ENCODE measurements around the gene FBXW10. TPM values are rescaled to one million over a fixed set of nuclear protein-coding genes. Genes with fewer than 3 reads are reported as not detected.
"Not testable (repeated sequence)": the region's sequence is repeated elsewhere in the genome, so short reads cannot be mapped to it uniquely, and the experiment has no call there.

FBXW10 gene
- total and polyA plus RNA-seq, 10 of the 15 experiments (the other 5 are each of a cell fraction or from before 2014, with no cell fraction given): 0.01 to 0.11 TPM; not detected in 8

DNA sequence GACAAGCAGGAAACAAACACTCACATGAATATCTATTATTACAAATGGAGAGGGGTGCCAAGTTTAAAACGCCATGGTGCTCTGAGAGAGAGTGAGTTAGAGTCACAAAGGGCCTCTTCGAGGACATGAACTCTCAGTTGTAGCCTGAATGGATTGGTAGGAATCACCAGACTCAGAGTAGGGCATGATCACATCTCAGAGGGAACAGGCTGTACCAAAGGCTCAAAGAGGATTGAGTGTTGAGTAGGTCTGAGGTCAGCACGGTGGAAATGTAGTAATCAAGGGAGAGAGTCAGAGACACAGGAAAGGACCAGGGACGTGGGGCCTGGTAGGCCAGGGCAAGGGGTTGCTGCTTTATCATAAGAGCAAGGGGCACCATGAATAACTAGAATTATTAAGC is 10.5 kb upstream of the FBXW10 start:
- BruUV-seq (replicated peaks); H3K4me1 ChIP-seq (ENCODE audit: control insufficient read depth, insufficient read depth, low read length); H3K36me3 ChIP-seq (ENCODE audit: control insufficient read depth in 2 of 2, insufficient read depth in 2 of 2, low read length in 1 of 2); intact Hi-C loops (cut with micrococcal nuclease; ENCODE audit: unreplicated experiment); H3K27ac ChIP-seq (ENCODE audit: control insufficient read depth, insufficient read depth); H3K4me3 ChIP-seq; DNase-seq (ENCODE audit: low read depth, low spot score); H3K4me2 ChIP-seq (ENCODE audit: control insufficient read depth, insufficient read depth); H3K27me3 ChIP-seq (replicated peaks in 1 of 2; ENCODE audit: control insufficient read depth in 2 of 2, insufficient read depth in 2 of 2, low read length in 1 of 2); H3K9ac ChIP-seq (ENCODE audit: control insufficient read depth, insufficient read depth, low read length); SMC1A ChIA-PET (ENCODE audit: uncharacterized antibody, unreplicated experiment); in situ Hi-C loops (cut with MboI); H4K20me1 ChIP-seq (ENCODE audit: control insufficient read depth, insufficient read depth); FAIRE-seq; H2AFZ ChIP-seq (ENCODE audit: control insufficient read depth, low read depth, low read length); POLR2A ChIA-PET; CTCF ChIA-PET; ATAC-seq; RAD21 ChIA-PET (ENCODE audit: unreplicated experiment); H3K9me3 ChIP-seq (replicated peaks; ENCODE audit: control insufficient read depth, insufficient read depth, low read length); H3K79me2 ChIP-seq (ENCODE audit: control insufficient read depth, insufficient read depth, low read length): not testable (repeated sequence)
- 53% methylated on average over 4 of the region's 4 CpGs for WGBS (ENCODE audit: insufficient coverage, insufficient replicate concordance, low lambda C conversion rate, missing lambda C conversion rate)

DNA sequence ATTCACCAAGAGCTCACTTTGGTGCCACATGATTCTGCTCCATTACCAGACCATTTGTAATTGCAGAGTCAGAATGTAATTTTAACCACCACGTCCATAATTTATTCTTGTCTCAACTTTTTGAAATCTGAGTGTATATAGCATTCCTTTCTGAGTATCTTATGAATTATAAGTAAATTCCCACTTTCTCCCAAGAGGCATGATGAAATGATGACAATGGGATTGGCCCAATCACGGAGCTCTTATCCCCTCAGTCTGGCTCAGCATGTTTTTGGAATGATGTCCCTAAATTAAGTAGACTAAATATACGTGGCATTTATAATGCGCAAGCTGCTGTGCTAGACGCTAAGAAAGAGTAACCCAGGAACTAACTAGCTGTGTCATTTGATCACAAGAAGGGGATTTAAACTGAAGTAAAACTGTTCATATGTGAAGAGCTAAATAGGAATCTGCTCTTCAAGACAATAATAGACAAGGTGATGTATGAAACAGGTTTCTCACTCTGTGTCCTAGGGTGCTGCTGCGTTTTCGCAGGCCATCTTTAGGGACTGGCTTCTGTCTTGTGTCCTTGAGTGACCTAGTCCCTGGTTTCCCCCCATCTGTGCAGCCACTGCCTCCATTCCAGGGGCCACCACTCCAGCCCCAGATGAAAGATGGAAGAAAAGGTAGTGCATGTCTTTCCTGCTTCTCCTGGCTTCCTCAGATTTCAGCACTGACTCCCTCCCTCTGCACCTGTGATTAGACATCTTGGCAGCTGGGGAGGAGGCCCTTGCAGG is 4.0 kb upstream of the FBXW10 start:
- H3K4me3 ChIP-seq; H3K36me3 ChIP-seq (ENCODE audit: control insufficient read depth in 2 of 2, insufficient read depth in 2 of 2, low read length in 1 of 2); H3K79me2 ChIP-seq (ENCODE audit: control insufficient read depth, insufficient read depth, low read length); in situ Hi-C loops (cut with MboI); DNase-seq (ENCODE audit: low read depth, low spot score); H3K4me1 ChIP-seq (ENCODE audit: control insufficient read depth, insufficient read depth, low read length); ATAC-seq; FAIRE-seq; H3K9ac ChIP-seq (ENCODE audit: control insufficient read depth, insufficient read depth, low read length); intact Hi-C loops (cut with micrococcal nuclease; ENCODE audit: unreplicated experiment); POLR2A ChIA-PET; RAD21 ChIA-PET (ENCODE audit: unreplicated experiment); H3K27ac ChIP-seq (ENCODE audit: control insufficient read depth, insufficient read depth); CTCF ChIA-PET; SMC1A ChIA-PET (ENCODE audit: uncharacterized antibody, unreplicated experiment); H3K4me2 ChIP-seq (ENCODE audit: control insufficient read depth, insufficient read depth); H2AFZ ChIP-seq (ENCODE audit: control insufficient read depth, low read depth, low read length); H4K20me1 ChIP-seq (ENCODE audit: control insufficient read depth, insufficient read depth); BruUV-seq (replicated peaks); H3K27me3 ChIP-seq (replicated peaks in 1 of 2; ENCODE audit: control insufficient read depth in 2 of 2, insufficient read depth in 2 of 2, low read length in 1 of 2); H3K9me3 ChIP-seq (replicated peaks; ENCODE audit: control insufficient read depth, insufficient read depth, low read length): not testable (repeated sequence)
- 57% methylated on average over 7 of the region's 7 CpGs for WGBS (ENCODE audit: insufficient coverage, insufficient replicate concordance, low lambda C conversion rate, missing lambda C conversion rate)

DNA sequence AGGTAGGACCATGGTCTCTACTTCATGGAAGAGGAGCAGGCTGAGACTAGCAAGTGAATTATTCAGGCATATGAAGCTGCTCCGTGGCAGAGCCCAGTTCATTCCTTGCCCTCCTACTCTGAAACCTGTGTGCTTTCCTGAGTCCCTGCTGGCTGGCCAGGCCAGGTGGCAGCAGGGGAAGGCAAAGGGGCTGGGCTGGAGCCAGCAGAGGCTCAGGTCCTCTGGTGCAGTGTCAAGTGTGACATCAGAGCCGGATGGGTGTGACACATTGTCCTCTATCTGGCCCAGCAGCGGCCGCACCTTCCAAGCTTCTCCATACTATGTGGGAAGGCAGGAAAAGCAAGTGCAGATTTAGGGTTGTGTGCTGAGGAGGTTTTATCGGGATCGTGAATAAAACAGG is 2.6 kb upstream of the FBXW10 start:
- H3K79me2 ChIP-seq (ENCODE audit: control insufficient read depth, insufficient read depth, low read length); intact Hi-C loops (cut with micrococcal nuclease; ENCODE audit: unreplicated experiment); DNase-seq (ENCODE audit: low read depth, low spot score); H3K9me3 ChIP-seq (replicated peaks; ENCODE audit: control insufficient read depth, insufficient read depth, low read length); CTCF ChIA-PET; RAD21 ChIA-PET (ENCODE audit: unreplicated experiment); H3K9ac ChIP-seq (ENCODE audit: control insufficient read depth, insufficient read depth, low read length); H3K4me2 ChIP-seq (ENCODE audit: control insufficient read depth, insufficient read depth); FAIRE-seq; H2AFZ ChIP-seq (ENCODE audit: control insufficient read depth, low read depth, low read length); H3K27ac ChIP-seq (ENCODE audit: control insufficient read depth, insufficient read depth); in situ Hi-C loops (cut with MboI); SMC1A ChIA-PET (ENCODE audit: uncharacterized antibody, unreplicated experiment); BruUV-seq (replicated peaks); H3K27me3 ChIP-seq (replicated peaks in 1 of 2; ENCODE audit: control insufficient read depth in 2 of 2, insufficient read depth in 2 of 2, low read length in 1 of 2); ATAC-seq; POLR2A ChIA-PET; H3K36me3 ChIP-seq (ENCODE audit: control insufficient read depth in 2 of 2, insufficient read depth in 2 of 2, low read length in 1 of 2); H4K20me1 ChIP-seq (ENCODE audit: control insufficient read depth, insufficient read depth); H3K4me1 ChIP-seq (ENCODE audit: control insufficient read depth, insufficient read depth, low read length); H3K4me3 ChIP-seq: not testable (repeated sequence)
- WGBS (ENCODE audit: insufficient coverage, insufficient replicate concordance, low lambda C conversion rate, missing lambda C conversion rate): 81% methylated on average over 4 of the region's 6 CpGs

DNA sequence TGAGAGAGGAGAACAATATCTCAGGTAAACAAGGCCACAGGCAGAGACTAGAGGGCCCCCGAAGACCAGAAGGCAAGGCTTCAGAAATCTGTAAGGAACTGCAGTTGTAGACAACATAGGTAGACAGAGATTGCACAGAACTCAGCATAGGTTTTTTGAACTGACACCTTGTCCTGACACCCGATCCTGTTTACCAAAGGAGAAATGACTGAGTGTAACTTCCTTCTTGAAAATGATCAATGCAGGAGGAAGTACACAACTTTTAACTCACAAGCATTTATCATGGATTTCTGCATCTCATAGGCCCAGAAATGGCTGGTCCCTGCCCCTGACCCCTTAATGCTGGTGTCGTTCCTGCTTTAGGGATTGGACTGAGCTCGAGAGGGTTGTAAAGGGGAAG is 872 bp downstream of the FBXW10 start:
- H3K4me1 ChIP-seq (ENCODE audit: control insufficient read depth, insufficient read depth, low read length); H3K4me2 ChIP-seq (ENCODE audit: control insufficient read depth, insufficient read depth); RAD21 ChIA-PET (ENCODE audit: unreplicated experiment): not testable (repeated sequence)

More for the DNA sequence above, 872 bp downstream of the FBXW10 start:
- H3K4me3 ChIP-seq; H2AFZ ChIP-seq (ENCODE audit: control insufficient read depth, low read depth, low read length); in situ Hi-C loops (cut with MboI); H3K9ac ChIP-seq (ENCODE audit: control insufficient read depth, insufficient read depth, low read length); H3K36me3 ChIP-seq (ENCODE audit: control insufficient read depth in 2 of 2, insufficient read depth in 2 of 2, low read length in 1 of 2); BruUV-seq (replicated peaks); CTCF ChIA-PET; ATAC-seq; intact Hi-C loops (cut with micrococcal nuclease; ENCODE audit: unreplicated experiment); H4K20me1 ChIP-seq (ENCODE audit: control insufficient read depth, insufficient read depth); FAIRE-seq; H3K27me3 ChIP-seq (replicated peaks in 1 of 2; ENCODE audit: control insufficient read depth in 2 of 2, insufficient read depth in 2 of 2, low read length in 1 of 2); POLR2A ChIA-PET; H3K27ac ChIP-seq (ENCODE audit: control insufficient read depth, insufficient read depth); H3K79me2 ChIP-seq (ENCODE audit: control insufficient read depth, insufficient read depth, low read length); DNase-seq (ENCODE audit: low read depth, low spot score); SMC1A ChIA-PET (ENCODE audit: uncharacterized antibody, unreplicated experiment); H3K9me3 ChIP-seq (replicated peaks; ENCODE audit: control insufficient read depth, insufficient read depth, low read length): not testable (repeated sequence)
- 0% methylated on average over 3 of the region's 4 CpGs for WGBS (ENCODE audit: insufficient coverage, insufficient replicate concordance, low lambda C conversion rate, missing lambda C conversion rate)

Data from GM12878 (cell line).